AG09309 (cell line): Measurements from ENCODE around the gene GABARAPL1.
"Not testable (repeated sequence)": the region's sequence is repeated elsewhere in the genome, so short reads cannot be mapped to it uniquely, and the experiment has no call there.

Source experiments
- DNase-seq: peaks from one replicate; pipeline ENCODE4 v3.0.0-alpha.2; 2010; ENCODE audit warnings: low read depth
- H3K4me3 ChIP-seq: 2 replicates; pipeline ENCODE4 v1.5.1; 2011; ENCODE audit warnings: mild to moderate bottlenecking, low read depth, low read length, moderate library complexity; ENCODE audit not compliant: control insufficient read depth
- TF ChIP-seq, protein P1 (sequence below): IDR thresholded peaks from 2 replicates; pipeline ENCODE4 v1.5.1; 2011; ENCODE audit warnings: mild to moderate bottlenecking, low read depth, low read length, inconsistent platforms; ENCODE audit not compliant: insufficient read depth, control insufficient read depth; ENCODE audit errors: missing control alignments

GABARAPL1 gene

GRCh38 chr12:10186299-10186698, 26.4 kb upstream of the GABARAPL1 start:
- no peak for DNase-seq
- H3K4me3 ChIP-seq: no peak overlapping the region
- TF ChIP-seq, protein P1, sequence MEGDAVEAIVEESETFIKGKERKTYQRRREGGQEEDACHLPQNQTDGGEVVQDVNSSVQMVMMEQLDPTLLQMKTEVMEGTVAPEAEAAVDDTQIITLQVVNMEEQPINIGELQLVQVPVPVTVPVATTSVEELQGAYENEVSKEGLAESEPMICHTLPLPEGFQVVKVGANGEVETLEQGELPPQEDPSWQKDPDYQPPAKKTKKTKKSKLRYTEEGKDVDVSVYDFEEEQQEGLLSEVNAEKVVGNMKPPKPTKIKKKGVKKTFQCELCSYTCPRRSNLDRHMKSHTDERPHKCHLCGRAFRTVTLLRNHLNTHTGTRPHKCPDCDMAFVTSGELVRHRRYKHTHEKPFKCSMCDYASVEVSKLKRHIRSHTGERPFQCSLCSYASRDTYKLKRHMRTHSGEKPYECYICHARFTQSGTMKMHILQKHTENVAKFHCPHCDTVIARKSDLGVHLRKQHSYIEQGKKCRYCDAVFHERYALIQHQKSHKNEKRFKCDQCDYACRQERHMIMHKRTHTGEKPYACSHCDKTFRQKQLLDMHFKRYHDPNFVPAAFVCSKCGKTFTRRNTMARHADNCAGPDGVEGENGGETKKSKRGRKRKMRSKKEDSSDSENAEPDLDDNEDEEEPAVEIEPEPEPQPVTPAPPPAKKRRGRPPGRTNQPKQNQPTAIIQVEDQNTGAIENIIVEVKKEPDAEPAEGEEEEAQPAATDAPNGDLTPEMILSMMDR: no peak

DNA sequence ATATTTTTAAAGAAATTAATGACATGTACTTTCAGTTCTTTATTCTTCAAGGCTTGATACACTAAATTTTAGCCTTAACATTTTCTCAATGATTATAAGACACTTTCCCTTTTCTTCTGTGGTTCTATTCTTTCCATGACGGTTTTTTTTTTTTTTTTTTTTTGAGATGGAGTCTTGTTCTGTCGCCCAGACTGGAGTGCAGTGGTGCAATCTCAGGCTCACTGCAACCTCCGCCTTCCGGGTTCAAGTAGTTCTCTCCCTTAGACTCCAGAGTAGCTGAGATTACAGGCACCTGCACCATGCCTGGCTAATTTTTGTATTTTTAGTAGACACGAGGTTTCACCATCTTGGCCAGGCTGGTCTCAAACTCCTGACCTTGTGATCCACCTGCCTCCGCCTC, 25.7 kb upstream of the GABARAPL1 start:
- not testable (repeated sequence) for DNase-seq

DNA sequence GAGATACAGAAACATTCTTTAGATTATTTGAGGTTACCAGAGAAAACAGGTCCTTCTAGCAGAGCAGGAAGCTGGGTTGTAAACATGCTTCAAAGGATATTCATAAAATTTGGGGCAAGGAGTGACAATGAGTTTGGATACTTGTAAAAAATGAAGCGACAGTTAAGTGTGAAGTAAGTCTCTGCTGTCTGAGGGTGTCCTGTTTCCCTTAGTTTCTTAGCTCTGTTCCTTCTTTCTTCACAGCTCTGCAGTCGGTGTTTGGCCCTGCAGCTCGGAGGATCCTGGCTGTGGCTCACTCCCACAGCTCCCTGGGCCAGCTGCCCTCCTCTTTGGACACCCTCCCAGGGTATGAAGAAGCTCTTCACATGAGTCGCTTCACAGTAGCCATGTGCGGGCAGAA, 23.0 kb upstream of the GABARAPL1 start:
- no peak overlapping the region for H3K4me3 ChIP-seq
- DNase-seq: no peak
- TF ChIP-seq, protein P1: no peak

More for the DNA sequence above, 25.7 kb upstream of the GABARAPL1 start:
- not testable (repeated sequence) for H3K4me3 ChIP-seq

DNA sequence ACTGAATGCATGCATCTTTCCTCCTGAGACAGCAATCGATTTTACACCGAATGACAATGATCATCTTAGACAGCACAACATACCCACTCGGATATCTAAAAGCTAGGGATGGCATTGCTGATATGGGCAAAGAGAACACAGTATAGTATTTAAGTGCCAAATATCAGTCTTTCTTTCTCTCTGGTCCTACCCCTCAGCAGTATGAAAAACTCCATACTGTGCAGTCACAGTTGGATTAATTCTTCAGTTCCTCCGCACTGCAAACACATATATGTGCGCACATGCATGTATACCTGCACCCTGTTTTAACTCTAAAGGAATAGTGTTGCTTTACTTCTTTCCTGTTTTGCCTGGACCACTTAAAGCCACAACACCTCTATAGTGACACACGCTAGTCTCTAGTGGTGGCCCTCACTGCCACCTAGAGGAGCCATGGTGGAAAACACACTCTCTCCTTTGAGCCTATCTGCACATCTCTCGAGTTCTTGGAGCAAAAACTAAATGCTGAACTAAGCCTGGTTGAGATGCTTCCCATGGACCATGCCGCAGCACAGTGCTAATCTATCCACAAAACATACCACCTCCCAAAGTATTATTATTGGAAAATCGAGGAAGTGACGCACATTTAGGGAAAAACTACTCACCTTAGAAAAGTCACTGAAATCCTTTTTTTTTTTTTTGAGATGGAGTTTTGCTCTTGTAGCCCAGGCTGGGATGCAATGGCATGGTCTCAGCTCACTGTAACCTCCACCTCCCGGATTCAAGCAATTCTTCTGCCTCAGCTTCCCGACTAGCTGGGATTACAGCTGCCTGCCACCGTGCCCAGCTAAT, 21.9 kb upstream of the GABARAPL1 start:
- TF ChIP-seq, protein P1: peak; percentile 82
- DNase-seq: no peak

DNA sequence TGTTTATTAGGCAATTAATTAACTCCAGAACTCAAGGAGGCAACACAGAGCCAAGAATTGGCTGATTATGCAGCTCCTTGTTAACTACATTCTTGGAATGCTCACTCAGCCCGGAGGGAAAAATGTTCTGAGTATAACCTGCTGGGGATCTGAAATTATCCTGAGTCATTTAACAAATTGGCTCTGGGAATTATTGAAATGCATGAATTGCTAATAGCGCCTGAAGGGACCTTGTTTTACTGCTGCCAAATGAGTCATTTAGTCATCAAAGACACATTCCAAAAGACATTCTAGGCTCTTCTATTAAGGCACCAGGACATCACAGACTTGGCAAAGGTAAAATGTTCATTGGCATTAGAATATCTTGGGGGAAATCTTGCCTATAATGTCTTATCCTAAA, 20.8 kb upstream of the GABARAPL1 start:
- DNase-seq: peak; percentile 68
- no peak overlapping the region for H3K4me3 ChIP-seq
- TF ChIP-seq, protein P1: no peak

More for the DNA sequence above, 21.9 kb upstream of the GABARAPL1 start:
- no peak overlapping the region for H3K4me3 ChIP-seq

GRCh38 chr12:10194160-10194670, 18.5 kb upstream of the GABARAPL1 start:
- DNase-seq: no peak
- H3K4me3 ChIP-seq: no peak overlapping the region
- TF ChIP-seq, protein P1: no peak

GRCh38 chr12:10196210-10196609, 16.5 kb upstream of the GABARAPL1 start:
- TF ChIP-seq, protein P1: no peak
- no peak for DNase-seq

More at GRCh38 chr12:10196210-10196609, 16.5 kb upstream of the GABARAPL1 start:
- no peak overlapping the region for H3K4me3 ChIP-seq
